Naive B cell (primary cell): ENCODE data around the gene CORO6. TPM values are rescaled to one million over a fixed set of nuclear protein-coding genes. Genes with fewer than 3 reads are reported as not detected.
A peak's percentile ranks its signal among the peaks of the same experiment; 100 is the strongest.

ENCODE experiments used
- ATAC-seq, 2 donors: fragments of 150-1000 bp; cut with Tn5 transposase; 2 replicates each; pipeline ENCODE4 v1.10.0; 2021; ENCODE audit warnings: low read depth in 2 of 2, mild to moderate bottlenecking in 2 of 2, moderate library complexity in 2 of 2
- DNase-seq: peaks from one replicate; pipeline ENCODE4 v3.0.0; 2022
- H3K27ac Mint-ChIP-seq, 6 donors: one replicate each; pipeline ENCODE4 v1.8.0; 2020 to 2022; ENCODE audit warnings: mild to moderate bottlenecking in 6 of 6, mixed read lengths in 6 of 6, moderate library complexity in 5 of 6, inconsistent platforms in 2 of 6
- H3K27me3 Mint-ChIP-seq, 3 donors: one replicate each; pipeline ENCODE4 v1.8.0; 2021 to 2022; ENCODE audit warnings: mixed read lengths in 3 of 3, mild to moderate bottlenecking in 1 of 3
- H3K36me3 Mint-ChIP-seq, 2 donors: one replicate each; pipeline ENCODE4 v1.8.0; 2020 to 2022; ENCODE audit warnings: mixed read lengths in 2 of 2, inconsistent platforms in 1 of 2, mild to moderate bottlenecking in 1 of 2
- H3K4me1 Mint-ChIP-seq, 3 donors: one replicate each; pipeline ENCODE4 v1.8.0; 2020 to 2022; ENCODE audit warnings: mixed read lengths in 3 of 3, inconsistent platforms in 1 of 3, mild to moderate bottlenecking in 1 of 3, moderate library complexity in 1 of 3
- H3K4me3 Mint-ChIP-seq, 8 donors: one replicate each; pipeline ENCODE4 v1.8.0; 2020 to 2022; ENCODE audit warnings: mild to moderate bottlenecking in 8 of 8, mixed read lengths in 8 of 8, moderate library complexity in 8 of 8, inconsistent platforms in 2 of 8
- H3K9me3 Mint-ChIP-seq, 7 donors: one replicate each; pipeline ENCODE4 v1.8.0; 2020 to 2022; ENCODE audit warnings: mixed read lengths in 7 of 7, mild to moderate bottlenecking in 5 of 7, inconsistent platforms in 2 of 7, moderate library complexity in 1 of 7
- polyA plus RNA-seq, 6 donors: library from polyadenylated mRNA; unstranded; fragments of 300-500 nt; fragmentation: Illumina TruSeq; gene quantifications; one replicate each; pipeline ENCODE4 v1.2.3, GENCODE V29; 2021; ENCODE audit warnings: low read depth in 6 of 6

CORO6 gene
- polyA plus RNA-seq, 6 donors from 2014 or later = 0.12 to 0.13 TPM; not detected in 4

- no peak for ATAC-seq
- Mint-ChIP-seq H3K9me3 (no peaks in the 10 kb centered on the region), H3K27me3 (no peaks in the 10 kb centered on the region), H3K27ac (peak overlapping the region; percentile 5 to 87 (median 46)), H3K36me3 (no peaks in the 10 kb centered on the region), H3K4me1 (peaks cover 15 to 39% (median 34%) of the 10 kb centered on the region in 3 donors), H3K4me3 (peak overlapping the region in 2 of 8 donors; percentile 26 to 72)
- DNase-seq = no peak
These were observed 2.5 kb upstream of the CORO6 start for GRCh38 chr17:29625037-29625750.

GRCh38 chr17:29624586-29624985 is 1.9 kb upstream of the CORO6 start:
- H3K36me3 Mint-ChIP-seq = no peaks in the 10 kb centered on the region
- ATAC-seq (no peak), DNase-seq (no peak)
- H3K27ac Mint-ChIP-seq = peak overlapping the region in 3 of 6 donors; percentile 19 to 51 (median 35)
- H3K9me3 Mint-ChIP-seq = no peaks in the 10 kb centered on the region
- no peaks in the 10 kb centered on the region for H3K27me3 Mint-ChIP-seq
- H3K4me3 Mint-ChIP-seq = peak overlapping the region in 3 of 8 donors; percentile 26 to 72 (median 53)
- peaks cover 15 to 39% (median 34%) of the 10 kb centered on the region in 3 donors for H3K4me1 Mint-ChIP-seq

GRCh38 chr17:29623283-29623647 is 553 bp upstream of the CORO6 start:
- Mint-ChIP-seq H3K27ac (peak overlapping the region in 2 of 6 donors; percentile 54 to 74), H3K4me1 (peaks cover 8 to 31% (median 31%) of the 10 kb centered on the region in 3 donors)

GRCh38 chr17:29621751-29622194 is 939 bp downstream of the CORO6 start:
- H3K9me3 Mint-ChIP-seq = no peaks in the 10 kb centered on the region
- peaks cover 14 to 37% (median 34%) of the 10 kb centered on the region in 3 donors for H3K4me1 Mint-ChIP-seq
- H3K27ac Mint-ChIP-seq = peak overlapping the region in 2 of 6 donors; percentile 75 to 90
- H3K27me3 Mint-ChIP-seq = peaks cover 5 to 7% (median 6%) of the 10 kb centered on the region in 3 donors
- no peaks in the 10 kb centered on the region for H3K36me3 Mint-ChIP-seq
- no peak for ATAC-seq
- peak overlapping the region; percentile 72 to 93 (median 80) for H3K4me3 Mint-ChIP-seq
- DNase-seq = no peak

More at GRCh38 chr17:29623283-29623647, 553 bp upstream of the CORO6 start:
- ATAC-seq (no peak), DNase-seq (no peak)
- H3K9me3 Mint-ChIP-seq = no peaks in the 10 kb centered on the region
- no peaks in the 10 kb centered on the region for H3K36me3 Mint-ChIP-seq
- H3K4me3 Mint-ChIP-seq = peak overlapping the region; percentile 72 to 93 (median 81)
- no peaks in the 10 kb centered on the region for H3K27me3 Mint-ChIP-seq

- H3K4me3 Mint-ChIP-seq = peak overlapping the region in 6 of 8 donors; percentile 72 to 89 (median 78)
- H3K27me3 Mint-ChIP-seq = peaks cover 8 to 12% (median 11%) of the 10 kb centered on the region in 3 donors
- no peaks in the 10 kb centered on the region for H3K9me3 Mint-ChIP-seq
- H3K36me3 Mint-ChIP-seq = no peaks in the 10 kb centered on the region
- no peak overlapping the region for H3K27ac Mint-ChIP-seq
- no peak for DNase-seq
- peaks cover 19 to 42% (median 42%) of the 10 kb centered on the region in 3 donors for H3K4me1 Mint-ChIP-seq
- no peak for ATAC-seq
These were observed 1.8 kb downstream of the CORO6 start for GRCh38 chr17:29620779-29621500.

GRCh38 chr17:29620271-29620670 is 2.4 kb downstream of the CORO6 start:
- peaks cover 11 to 15% (median 12%) of the 10 kb centered on the region in 3 donors for H3K27me3 Mint-ChIP-seq
- ATAC-seq = no peak
- no peaks in the 10 kb centered on the region for H3K36me3 Mint-ChIP-seq
- H3K27ac Mint-ChIP-seq = no peak overlapping the region
- peaks cover 23 to 49% (median 48%) of the 10 kb centered on the region in 3 donors for H3K4me1 Mint-ChIP-seq
- peak overlapping the region in 3 of 8 donors; percentile 4 to 60 (median 5) for H3K4me3 Mint-ChIP-seq
- DNase-seq = no peak
- no peaks in the 10 kb centered on the region for H3K9me3 Mint-ChIP-seq

GRCh38 chr17:29619251-29619650 is 3.5 kb downstream of the CORO6 start:
- Mint-ChIP-seq H3K36me3 (no peaks in the 10 kb centered on the region), H3K27ac (no peak overlapping the region), H3K4me3 (no peak overlapping the region), H3K4me1 (peaks cover 30 to 59% (median 56%) of the 10 kb centered on the region in 3 donors), H3K27me3 (peaks cover 11 to 24% (median 16%) of the 10 kb centered on the region in 3 donors), H3K9me3 (no peaks in the 10 kb centered on the region)
- DNase-seq (no peak), ATAC-seq (no peak)

GRCh38 chr17:29618272-29619065 is 4.2 kb downstream of the CORO6 start:
- H3K4me1 Mint-ChIP-seq = peaks cover 30 to 63% (median 60%) of the 10 kb centered on the region in 3 donors
- no peaks in the 10 kb centered on the region for H3K9me3 Mint-ChIP-seq
- no peak for DNase-seq
- ATAC-seq = no peak
- peaks cover 11 to 29% (median 16%) of the 10 kb centered on the region in 3 donors for H3K27me3 Mint-ChIP-seq
- no peaks in the 10 kb centered on the region for H3K36me3 Mint-ChIP-seq
- no peak overlapping the region for H3K27ac Mint-ChIP-seq
- H3K4me3 Mint-ChIP-seq = peak overlapping the region; percentile 20 to 93 (median 82)

- Mint-ChIP-seq H3K27me3 (peaks cover 11 to 29% (median 16%) of the 10 kb centered on the region in 3 donors), H3K9me3 (no peaks in the 10 kb centered on the region), H3K27ac (peak overlapping the region in 3 of 6 donors; percentile 42 to 82 (median 82)), H3K36me3 (no peaks in the 10 kb centered on the region), H3K4me3 (peak overlapping the region; percentile 80 to 93 (median 88)), H3K4me1 (peaks cover 27 to 55% (median 53%) of the 10 kb centered on the region in 3 donors)
- DNase-seq (peak; percentile 83), ATAC-seq (peak; percentile 62)
These were observed 5.0 kb downstream of the CORO6 start for GRCh38 chr17:29617481-29618271.

GRCh38 chr17:29617125-29617480 is 5.6 kb downstream of the CORO6 start:
- Mint-ChIP-seq H3K4me3 (peak overlapping the region; percentile 80 to 93 (median 88)), H3K27ac (peak overlapping the region in 3 of 6 donors; percentile 30 to 82 (median 42)), H3K36me3 (no peaks in the 10 kb centered on the region), H3K4me1 (peaks cover 26 to 52% (median 51%) of the 10 kb centered on the region in 3 donors), H3K9me3 (no peaks in the 10 kb centered on the region), H3K27me3 (peaks cover 11 to 29% (median 16%) of the 10 kb centered on the region in 3 donors)
- DNase-seq = peak; percentile 80
- peak; percentile 68 to 73 for ATAC-seq

- Mint-ChIP-seq H3K36me3 (no peaks in the 10 kb centered on the region), H3K27ac (peak overlapping the region in 2 of 6 donors; percentile 30 to 61), H3K4me1 (peaks cover 21 to 47% (median 44%) of the 10 kb centered on the region in 3 donors), H3K27me3 (peaks cover 11 to 29% (median 16%) of the 10 kb centered on the region in 3 donors), H3K9me3 (no peaks in the 10 kb centered on the region), H3K4me3 (peak overlapping the region; percentile 80 to 93 (median 88))
- no peak for DNase-seq
- no peak for ATAC-seq
These were observed 6.2 kb downstream of the CORO6 start for GRCh38 chr17:29616300-29617048.
